HEK293 (cell line): ENCODE data around the gene KCNMA1.

Source experiments
- YY1 ChIP-seq: fragments of 450-650 bp; formaldehyde crosslinking; IDR thresholded peaks from 2 replicates; pipeline ENCODE4 v1.5.1; 2018; ENCODE audit warnings: missing biosample characterization, missing genetic modification characterization
- ZBTB1 ChIP-seq: fragments of 450-650 bp; formaldehyde crosslinking; IDR thresholded peaks from 2 replicates; pipeline ENCODE4 v1.5.1; 2016; ENCODE audit warnings: missing biosample characterization, missing genetic modification characterization
- ZNF121 ChIP-seq: fragments of 450-650 bp; formaldehyde crosslinking; IDR thresholded peaks from 2 replicates; pipeline ENCODE4 v1.5.1; 2016; ENCODE audit warnings: missing biosample characterization, missing genetic modification characterization
- ZNF274 ChIP-seq, 2 experiments: fragments of 200-500 bp in 1 of 2; fragments of 450-650 bp in 1 of 2; sonication (Bioruptor generic) in 1 of 2; formaldehyde crosslinking in 1 of 2; IDR thresholded peaks; 2 replicates each; pipeline versions ENCODE4 v1.5.1 to v1.6.1; 2014 to 2016; ENCODE audit warnings: borderline replicate concordance in 1 of 2, inconsistent platforms in 1 of 2, low read length in 1 of 2, missing biosample characterization in 1 of 2, missing genetic modification characterization in 1 of 2
- ZNF776 ChIP-seq: fragments of 450-650 bp; formaldehyde crosslinking; IDR thresholded peaks from 2 replicates; pipeline ENCODE4 v1.5.0; 2017; ENCODE audit warnings: missing biosample characterization, missing genetic modification characterization, borderline replicate concordance
- TF ChIP-seq, protein P1 (sequence below): fragments of 450-650 bp; formaldehyde crosslinking; IDR thresholded peaks from 2 replicates; pipeline ENCODE4 v1.5.1; 2016; ENCODE audit warnings: missing biosample characterization, missing genetic modification characterization
- TF ChIP-seq, protein P2 (sequence below): fragments of 450-650 bp; formaldehyde crosslinking; IDR thresholded peaks from 2 replicates; pipeline ENCODE4 v1.5.1; 2017; ENCODE audit warnings: missing biosample characterization, mild to moderate bottlenecking, missing genetic modification characterization, moderate library complexity
- TF ChIP-seq, protein P3 (sequence below): sonication (generic); formaldehyde crosslinking; IDR thresholded peaks from 2 replicates; pipeline ENCODE4 v1.8.1; 2022; ENCODE audit warnings: mild to moderate bottlenecking, moderate library complexity, missing genetic modification reagents
- TF ChIP-seq, protein P4 (sequence below): fragments of 450-650 bp; formaldehyde crosslinking; conservative IDR thresholded peaks from 2 replicates; pipeline ENCODE4 v1.5.1; 2016; ENCODE audit warnings: low read depth, missing biosample characterization, missing genetic modification characterization

DNA sequence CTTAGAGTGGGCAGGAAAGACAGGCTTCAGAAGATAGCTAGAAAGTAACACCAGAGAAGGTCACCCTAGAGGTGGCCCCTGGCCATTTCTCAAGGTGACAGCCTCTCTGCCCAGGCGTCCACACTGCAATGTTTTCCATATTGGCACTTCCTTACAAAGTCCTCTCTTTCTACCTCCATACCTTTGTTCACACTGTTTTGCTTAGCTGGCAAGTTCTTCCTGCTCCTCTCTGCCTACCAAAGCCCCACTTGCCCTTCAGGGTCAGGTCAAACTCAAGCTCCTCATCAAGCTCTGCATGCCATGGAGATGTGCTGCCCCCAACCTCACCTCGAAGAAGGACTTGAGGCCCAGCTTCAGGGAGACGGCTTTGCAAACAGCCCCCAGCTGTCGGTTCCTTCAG, 190.9 kb downstream of the KCNMA1 start:
- TF ChIP-seq ZBTB1 (tag by site-specific recombination) = no peak
- no peak for TF ChIP-seq YY1 (tag by site-specific recombination)
- TF ChIP-seq, protein P1, sequence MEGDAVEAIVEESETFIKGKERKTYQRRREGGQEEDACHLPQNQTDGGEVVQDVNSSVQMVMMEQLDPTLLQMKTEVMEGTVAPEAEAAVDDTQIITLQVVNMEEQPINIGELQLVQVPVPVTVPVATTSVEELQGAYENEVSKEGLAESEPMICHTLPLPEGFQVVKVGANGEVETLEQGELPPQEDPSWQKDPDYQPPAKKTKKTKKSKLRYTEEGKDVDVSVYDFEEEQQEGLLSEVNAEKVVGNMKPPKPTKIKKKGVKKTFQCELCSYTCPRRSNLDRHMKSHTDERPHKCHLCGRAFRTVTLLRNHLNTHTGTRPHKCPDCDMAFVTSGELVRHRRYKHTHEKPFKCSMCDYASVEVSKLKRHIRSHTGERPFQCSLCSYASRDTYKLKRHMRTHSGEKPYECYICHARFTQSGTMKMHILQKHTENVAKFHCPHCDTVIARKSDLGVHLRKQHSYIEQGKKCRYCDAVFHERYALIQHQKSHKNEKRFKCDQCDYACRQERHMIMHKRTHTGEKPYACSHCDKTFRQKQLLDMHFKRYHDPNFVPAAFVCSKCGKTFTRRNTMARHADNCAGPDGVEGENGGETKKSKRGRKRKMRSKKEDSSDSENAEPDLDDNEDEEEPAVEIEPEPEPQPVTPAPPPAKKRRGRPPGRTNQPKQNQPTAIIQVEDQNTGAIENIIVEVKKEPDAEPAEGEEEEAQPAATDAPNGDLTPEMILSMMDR = no peak
- TF ChIP-seq, protein P2, sequence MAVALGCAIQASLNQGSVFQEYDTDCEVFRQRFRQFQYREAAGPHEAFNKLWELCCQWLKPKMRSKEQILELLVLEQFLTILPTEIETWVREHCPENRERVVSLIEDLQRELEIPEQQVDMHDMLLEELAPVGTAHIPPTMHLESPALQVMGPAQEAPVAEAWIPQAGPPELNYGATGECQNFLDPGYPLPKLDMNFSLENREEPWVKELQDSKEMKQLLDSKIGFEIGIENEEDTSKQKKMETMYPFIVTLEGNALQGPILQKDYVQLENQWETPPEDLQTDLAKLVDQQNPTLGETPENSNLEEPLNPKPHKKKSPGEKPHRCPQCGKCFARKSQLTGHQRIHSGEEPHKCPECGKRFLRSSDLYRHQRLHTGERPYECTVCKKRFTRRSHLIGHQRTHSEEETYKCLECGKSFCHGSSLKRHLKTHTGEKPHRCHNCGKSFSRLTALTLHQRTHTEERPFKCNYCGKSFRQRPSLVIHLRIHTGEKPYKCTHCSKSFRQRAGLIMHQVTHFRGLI (tag by site-specific recombination) = no peak
- TF ChIP-seq ZNF121 (tag by site-specific recombination) = no peak
- TF ChIP-seq, protein P3, sequence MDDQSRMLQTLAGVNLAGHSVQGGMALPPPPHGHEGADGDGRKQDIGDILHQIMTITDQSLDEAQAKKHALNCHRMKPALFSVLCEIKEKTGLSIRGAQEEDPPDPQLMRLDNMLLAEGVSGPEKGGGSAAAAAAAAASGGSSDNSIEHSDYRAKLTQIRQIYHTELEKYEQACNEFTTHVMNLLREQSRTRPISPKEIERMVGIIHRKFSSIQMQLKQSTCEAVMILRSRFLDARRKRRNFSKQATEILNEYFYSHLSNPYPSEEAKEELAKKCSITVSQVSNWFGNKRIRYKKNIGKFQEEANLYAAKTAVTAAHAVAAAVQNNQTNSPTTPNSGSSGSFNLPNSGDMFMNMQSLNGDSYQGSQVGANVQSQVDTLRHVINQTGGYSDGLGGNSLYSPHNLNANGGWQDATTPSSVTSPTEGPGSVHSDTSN = no peak
- TF ChIP-seq ZNF274 (IDR thresholded peaks at IDR 0.05; ENCODE audit: low read length) = no peak
- no peak for TF ChIP-seq ZNF274 (tag by site-specific recombination; IDR thresholded peaks at IDR 0.05; ENCODE audit: borderline replicate concordance)
- no peak for TF ChIP-seq ZNF776 (tag by site-specific recombination)
- TF ChIP-seq, protein P4, sequence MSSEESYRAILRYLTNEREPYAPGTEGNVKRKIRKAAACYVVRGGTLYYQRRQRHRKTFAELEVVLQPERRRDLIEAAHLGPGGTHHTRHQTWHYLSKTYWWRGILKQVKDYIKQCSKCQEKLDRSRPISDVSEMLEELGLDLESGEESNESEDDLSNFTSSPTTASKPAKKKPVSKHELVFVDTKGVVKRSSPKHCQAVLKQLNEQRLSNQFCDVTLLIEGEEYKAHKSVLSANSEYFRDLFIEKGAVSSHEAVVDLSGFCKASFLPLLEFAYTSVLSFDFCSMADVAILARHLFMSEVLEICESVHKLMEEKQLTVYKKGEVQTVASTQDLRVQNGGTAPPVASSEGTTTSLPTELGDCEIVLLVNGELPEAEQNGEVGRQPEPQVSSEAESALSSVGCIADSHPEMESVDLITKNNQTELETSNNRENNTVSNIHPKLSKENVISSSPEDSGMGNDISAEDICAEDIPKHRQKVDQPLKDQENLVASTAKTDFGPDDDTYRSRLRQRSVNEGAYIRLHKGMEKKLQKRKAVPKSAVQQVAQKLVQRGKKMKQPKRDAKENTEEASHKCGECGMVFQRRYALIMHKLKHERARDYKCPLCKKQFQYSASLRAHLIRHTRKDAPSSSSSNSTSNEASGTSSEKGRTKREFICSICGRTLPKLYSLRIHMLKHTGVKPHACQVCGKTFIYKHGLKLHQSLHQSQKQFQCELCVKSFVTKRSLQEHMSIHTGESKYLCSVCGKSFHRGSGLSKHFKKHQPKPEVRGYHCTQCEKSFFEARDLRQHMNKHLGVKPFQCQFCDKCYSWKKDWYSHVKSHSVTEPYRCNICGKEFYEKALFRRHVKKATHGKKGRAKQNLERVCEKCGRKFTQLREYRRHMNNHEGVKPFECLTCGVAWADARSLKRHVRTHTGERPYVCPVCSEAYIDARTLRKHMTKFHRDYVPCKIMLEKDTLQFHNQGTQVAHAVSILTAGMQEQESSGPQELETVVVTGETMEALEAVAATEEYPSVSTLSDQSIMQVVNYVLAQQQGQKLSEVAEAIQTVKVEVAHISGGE (tag by site-specific recombination) = no peak
